ENCODE results near the gene GPR32.
A peak's percentile ranks its signal among the peaks of the same experiment; 100 is the strongest.

The GPR32 gene

GRCh38 chr19:50793558-50794065 is 23.3 kb downstream of the GPR32 start:
- H3K56ac ChIP-seq (ENCODE audit: low read length): no peak overlapping the region
- H3K36me3 ChIP-seq (ENCODE audit: control insufficient read depth, insufficient read depth, low read length): peaks cover 16% of the 10 kb centered on the region
- no peak overlapping the region for H3K9ac ChIP-seq (ENCODE audit: low read length)
- H4K5ac ChIP-seq (ENCODE audit: low read length): no peak overlapping the region
- no peaks in the 10 kb centered on the region for H3K79me2 ChIP-seq (ENCODE audit: control insufficient read depth, insufficient read depth, low read length)
- H3K27me3 ChIP-seq (ENCODE audit: insufficient read depth, low read length, poor library complexity): no peaks in the 10 kb centered on the region
- no peak overlapping the region for H3K4me3 ChIP-seq (ENCODE audit: low read length)
- no peak overlapping the region for H3K18ac ChIP-seq (ENCODE audit: low read length)
- no peak overlapping the region for H2AK5ac ChIP-seq (ENCODE audit: low read length)
- no peak for DNase-seq
- no peaks in the 10 kb centered on the region for H3K4me1 ChIP-seq (ENCODE audit: control insufficient read depth, low read depth, low read length)
- H3K4me2 ChIP-seq (ENCODE audit: low read length): no peak overlapping the region
- H2BK120ac ChIP-seq (ENCODE audit: low read depth, low read length): no peak overlapping the region
- H3K4ac ChIP-seq (ENCODE audit: low read depth, low read length): no peak overlapping the region
- H3K23ac ChIP-seq (ENCODE audit: low read length): no peak overlapping the region
- no peak overlapping the region for H4K8ac ChIP-seq (ENCODE audit: low read depth, low read length)
- H2BK15ac ChIP-seq (replicated peaks; ENCODE audit: low read depth): no peak overlapping the region
- no peak overlapping the region for H3K27ac ChIP-seq (ENCODE audit: low read depth, low read length)
- H2BK5ac ChIP-seq (ENCODE audit: low read length): no peak overlapping the region
- peaks cover 3% of the 10 kb centered on the region for H3K79me1 ChIP-seq (ENCODE audit: low read length)
- no CpG with 5 or more reads among the region's 11 CpGs for WGBS (ENCODE audit: extremely low coverage, insufficient coverage, low lambda C conversion rate)

- Histone ChIP-seq H3K79me1 (ENCODE audit: low read length) (peaks cover 3% of the 10 kb centered on the region), H3K27ac (ENCODE audit: low read depth, low read length) (no peak overlapping the region), H3K18ac (ENCODE audit: low read length) (no peak overlapping the region), H3K4me1 (ENCODE audit: control insufficient read depth, low read depth, low read length) (no peaks in the 10 kb centered on the region), H3K4me2 (ENCODE audit: low read length) (no peak overlapping the region), H2BK15ac (replicated peaks; ENCODE audit: low read depth) (no peak overlapping the region), H3K4me3 (ENCODE audit: low read length) (no peak overlapping the region), H2AK5ac (ENCODE audit: low read length) (no peak overlapping the region), H3K79me2 (ENCODE audit: control insufficient read depth, insufficient read depth, low read length) (peaks cover 3% of the 10 kb centered on the region), H4K5ac (ENCODE audit: low read length) (no peak overlapping the region), H2BK120ac (ENCODE audit: low read depth, low read length) (no peak overlapping the region), H3K56ac (ENCODE audit: low read length) (no peak overlapping the region), H3K4ac (ENCODE audit: low read depth, low read length) (no peak overlapping the region), H4K8ac (ENCODE audit: low read depth, low read length) (no peak overlapping the region), H3K36me3 (ENCODE audit: control insufficient read depth, insufficient read depth, low read length) (peaks cover 18% of the 10 kb centered on the region), H3K27me3 (ENCODE audit: insufficient read depth, low read length, poor library complexity) (no peaks in the 10 kb centered on the region), H2BK5ac (ENCODE audit: low read length) (no peak overlapping the region), H3K9ac (ENCODE audit: low read length) (no peak overlapping the region), H3K23ac (ENCODE audit: low read length) (no peak overlapping the region)
- no CpG with 5 or more reads among the region's 16 CpGs for WGBS (ENCODE audit: extremely low coverage, insufficient coverage, low lambda C conversion rate)
- DNase-seq: peak; percentile 68
Observed at GRCh38 chr19:50794074-50794875, 24.0 kb downstream of the GPR32 start.

- H3K4me2 ChIP-seq (ENCODE audit: low read length): no peak overlapping the region
Observed at GRCh38 chr19:50794876-50795663, 24.8 kb downstream of the GPR32 start.

GRCh38 chr19:50795664-50796073 is 25.4 kb downstream of the GPR32 start:
- H3K36me3 ChIP-seq (ENCODE audit: control insufficient read depth, insufficient read depth, low read length): peaks cover 25% of the 10 kb centered on the region
- H2BK5ac ChIP-seq (ENCODE audit: low read length): no peak overlapping the region
- DNase-seq: no peak
- no peak overlapping the region for H3K56ac ChIP-seq (ENCODE audit: low read length)
- no peak overlapping the region for H3K18ac ChIP-seq (ENCODE audit: low read length)
- H3K4me2 ChIP-seq (ENCODE audit: low read length): no peak overlapping the region
- H3K9ac ChIP-seq (ENCODE audit: low read length): no peak overlapping the region
- peaks cover 3% of the 10 kb centered on the region for H3K79me1 ChIP-seq (ENCODE audit: low read length)
- no peak overlapping the region for H4K8ac ChIP-seq (ENCODE audit: low read depth, low read length)
- H3K79me2 ChIP-seq (ENCODE audit: control insufficient read depth, insufficient read depth, low read length): peaks cover 13% of the 10 kb centered on the region
- H3K23ac ChIP-seq (ENCODE audit: low read length): no peak overlapping the region
- H3K27me3 ChIP-seq (ENCODE audit: insufficient read depth, low read length, poor library complexity): no peaks in the 10 kb centered on the region
- no peak overlapping the region for H3K4me3 ChIP-seq (ENCODE audit: low read length)
- no peak overlapping the region for H2BK120ac ChIP-seq (ENCODE audit: low read depth, low read length)
- H2AK5ac ChIP-seq (ENCODE audit: low read length): no peak overlapping the region
- WGBS (ENCODE audit: extremely low coverage, insufficient coverage, low lambda C conversion rate): no CpG with 5 or more reads among the region's 4 CpGs
- no peak overlapping the region for H4K5ac ChIP-seq (ENCODE audit: low read length)
- no peaks in the 10 kb centered on the region for H3K4me1 ChIP-seq (ENCODE audit: control insufficient read depth, low read depth, low read length)
- H3K27ac ChIP-seq (ENCODE audit: low read depth, low read length): no peak overlapping the region
- no peak overlapping the region for H2BK15ac ChIP-seq (replicated peaks; ENCODE audit: low read depth)
- H3K4ac ChIP-seq (ENCODE audit: low read depth, low read length): no peak overlapping the region

More at GRCh38 chr19:50794876-50795663, 24.8 kb downstream of the GPR32 start:
- peaks cover 10% of the 10 kb centered on the region for H3K79me2 ChIP-seq (ENCODE audit: control insufficient read depth, insufficient read depth, low read length)
- no peak overlapping the region for H3K23ac ChIP-seq (ENCODE audit: low read length)
- no CpG with 5 or more reads among the region's 18 CpGs for WGBS (ENCODE audit: extremely low coverage, insufficient coverage, low lambda C conversion rate)
- peaks cover 3% of the 10 kb centered on the region for H3K79me1 ChIP-seq (ENCODE audit: low read length)
- peaks cover 23% of the 10 kb centered on the region for H3K36me3 ChIP-seq (ENCODE audit: control insufficient read depth, insufficient read depth, low read length)
- no peak overlapping the region for H2BK120ac ChIP-seq (ENCODE audit: low read depth, low read length)
- DNase-seq: peak; percentile 68
- no peak overlapping the region for H3K27ac ChIP-seq (ENCODE audit: low read depth, low read length)
- H3K4me3 ChIP-seq (ENCODE audit: low read length): no peak overlapping the region
- H3K27me3 ChIP-seq (ENCODE audit: insufficient read depth, low read length, poor library complexity): no peaks in the 10 kb centered on the region
- H4K5ac ChIP-seq (ENCODE audit: low read length): no peak overlapping the region
- no peak overlapping the region for H2BK15ac ChIP-seq (replicated peaks; ENCODE audit: low read depth)
- no peak overlapping the region for H3K56ac ChIP-seq (ENCODE audit: low read length)
- no peak overlapping the region for H2BK5ac ChIP-seq (ENCODE audit: low read length)
- H4K8ac ChIP-seq (ENCODE audit: low read depth, low read length): no peak overlapping the region
- H3K18ac ChIP-seq (ENCODE audit: low read length): no peak overlapping the region
- no peaks in the 10 kb centered on the region for H3K4me1 ChIP-seq (ENCODE audit: control insufficient read depth, low read depth, low read length)
- H3K9ac ChIP-seq (ENCODE audit: low read length): no peak overlapping the region
- H3K4ac ChIP-seq (ENCODE audit: low read depth, low read length): no peak overlapping the region
- no peak overlapping the region for H2AK5ac ChIP-seq (ENCODE audit: low read length)

GRCh38 chr19:50796128-50796633 is 25.9 kb downstream of the GPR32 start:
- Histone ChIP-seq H3K9ac (ENCODE audit: low read length) (no peak overlapping the region), H3K79me2 (ENCODE audit: control insufficient read depth, insufficient read depth, low read length) (peaks cover 18% of the 10 kb centered on the region), H3K4me3 (ENCODE audit: low read length) (no peak overlapping the region), H2BK5ac (ENCODE audit: low read length) (no peak overlapping the region), H3K18ac (ENCODE audit: low read length) (no peak overlapping the region), H4K8ac (ENCODE audit: low read depth, low read length) (no peak overlapping the region), H3K27ac (ENCODE audit: low read depth, low read length) (no peak overlapping the region), H4K5ac (ENCODE audit: low read length) (no peak overlapping the region), H3K23ac (ENCODE audit: low read length) (no peak overlapping the region), H2BK120ac (ENCODE audit: low read depth, low read length) (no peak overlapping the region), H2AK5ac (ENCODE audit: low read length) (no peak overlapping the region), H2BK15ac (replicated peaks; ENCODE audit: low read depth) (no peak overlapping the region), H3K56ac (ENCODE audit: low read length) (no peak overlapping the region), H3K36me3 (ENCODE audit: control insufficient read depth, insufficient read depth, low read length) (peaks cover 27% of the 10 kb centered on the region), H3K4me1 (ENCODE audit: control insufficient read depth, low read depth, low read length) (no peaks in the 10 kb centered on the region), H3K4ac (ENCODE audit: low read depth, low read length) (no peak overlapping the region), H3K4me2 (ENCODE audit: low read length) (no peak overlapping the region), H3K27me3 (ENCODE audit: insufficient read depth, low read length, poor library complexity) (no peaks in the 10 kb centered on the region), H3K79me1 (ENCODE audit: low read length) (peaks cover 6% of the 10 kb centered on the region)
- DNase-seq: no peak
- WGBS (ENCODE audit: extremely low coverage, insufficient coverage, low lambda C conversion rate): no CpG with 5 or more reads among the region's 9 CpGs

All from mesendoderm (in vitro differentiated cells).